Gastrocnemius medialis (tissue), 4 donors: ENCODE results near the gene LMO1.

Experiments used
- POLR2A ChIP-seq, 2 donors: fragments of 450-650 bp; IDR thresholded peaks; one replicate each; pipeline ENCODE4 v1.6.1; 2017; ENCODE audit warnings: antibody characterized with exemption in 2 of 2, mild to moderate bottlenecking in 2 of 2, moderate library complexity in 2 of 2
- TF ChIP-seq, protein P1 (sequence below), 5 experiments: fragments of 450-650 bp in 3 of 5; fragments of 200-600 bp in 2 of 5; sonication (generic) in 2 of 5; IDR thresholded peaks in 4 of 5; conservative IDR thresholded peaks in 1 of 5; 1 replicate in 4 of 5; 2 replicates in 1 of 5; pipeline ENCODE4 v1.5.1; 2016 to 2019; ENCODE audit warnings: antibody characterized with exemption in 5 of 5, mild to moderate bottlenecking in 3 of 5, moderate library complexity in 3 of 5

DNA sequence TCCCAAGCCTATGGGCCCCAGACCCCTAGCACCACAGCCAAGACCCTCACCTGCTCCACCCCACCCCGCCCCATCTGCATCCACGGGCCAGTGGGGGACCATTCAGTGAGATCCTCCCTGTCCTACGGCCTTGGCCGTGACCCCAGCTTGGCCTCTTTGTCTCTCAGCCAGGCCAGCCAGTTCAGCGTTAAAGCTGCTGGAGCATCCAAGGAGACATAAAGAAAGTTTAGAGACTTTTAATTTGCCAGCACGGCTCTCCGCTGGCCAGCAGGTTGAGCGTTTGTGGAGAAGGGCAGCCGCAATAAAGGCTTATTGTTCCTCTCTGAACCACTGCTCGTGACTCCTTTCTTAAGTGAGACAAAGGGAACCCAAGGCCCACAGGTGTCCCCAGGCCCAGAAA, 49.3 kb upstream of the LMO1 start:
- TF ChIP-seq, protein P1, sequence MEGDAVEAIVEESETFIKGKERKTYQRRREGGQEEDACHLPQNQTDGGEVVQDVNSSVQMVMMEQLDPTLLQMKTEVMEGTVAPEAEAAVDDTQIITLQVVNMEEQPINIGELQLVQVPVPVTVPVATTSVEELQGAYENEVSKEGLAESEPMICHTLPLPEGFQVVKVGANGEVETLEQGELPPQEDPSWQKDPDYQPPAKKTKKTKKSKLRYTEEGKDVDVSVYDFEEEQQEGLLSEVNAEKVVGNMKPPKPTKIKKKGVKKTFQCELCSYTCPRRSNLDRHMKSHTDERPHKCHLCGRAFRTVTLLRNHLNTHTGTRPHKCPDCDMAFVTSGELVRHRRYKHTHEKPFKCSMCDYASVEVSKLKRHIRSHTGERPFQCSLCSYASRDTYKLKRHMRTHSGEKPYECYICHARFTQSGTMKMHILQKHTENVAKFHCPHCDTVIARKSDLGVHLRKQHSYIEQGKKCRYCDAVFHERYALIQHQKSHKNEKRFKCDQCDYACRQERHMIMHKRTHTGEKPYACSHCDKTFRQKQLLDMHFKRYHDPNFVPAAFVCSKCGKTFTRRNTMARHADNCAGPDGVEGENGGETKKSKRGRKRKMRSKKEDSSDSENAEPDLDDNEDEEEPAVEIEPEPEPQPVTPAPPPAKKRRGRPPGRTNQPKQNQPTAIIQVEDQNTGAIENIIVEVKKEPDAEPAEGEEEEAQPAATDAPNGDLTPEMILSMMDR (IDR thresholded peaks at IDR 0.05 in 4 of 5, conservative IDR thresholded peaks at IDR 0.05 in 1 of 5), result no peak
- no peak for TF ChIP-seq POLR2A (IDR thresholded peaks at IDR 0.05)
